Neural cell (in vitro differentiated cells): ENCODE results near the gene OLFML2B. TPM values are rescaled to one million over a fixed set of nuclear protein-coding genes. Genes with fewer than 3 reads are reported as not detected.

ENCODE experiments used
- H2AFZ ChIP-seq: fragments of 200-600, 300-800 bp; sonication (generic), shearing (Covaris generic); 2 replicates; pipeline ENCODE4 v1.6.0; 2014; ENCODE audit warnings: low read depth, mild to moderate bottlenecking, antibody characterized with exemption, low read length, moderate library complexity
- H3F3A ChIP-seq: fragments of 200-600 bp; shearing (Covaris generic); 2 replicates; pipeline ENCODE4 v1.6.1; 2016; ENCODE audit warnings: mild to moderate bottlenecking, moderate library complexity, mixed read lengths, antibody characterized with exemption, low read length; ENCODE audit not compliant: insufficient read depth, poor library complexity, severe bottlenecking
- H3K27ac ChIP-seq: fragments of 200-600, 300-800 bp; sonication (generic), shearing (Covaris generic); 2 replicates; pipeline ENCODE4 v1.5.1; 2014; ENCODE audit warnings: mild to moderate bottlenecking, low read length, moderate library complexity
- H3K27me3 ChIP-seq: fragments of 300-800, 200-600 bp; sonication (generic), shearing (Covaris generic); 2 replicates; pipeline ENCODE4 v1.6.0; 2014; ENCODE audit warnings: mild to moderate bottlenecking, low read depth, low read length, moderate library complexity; ENCODE audit not compliant: insufficient read depth
- H3K36me3 ChIP-seq: fragments of 300-800, 200-600 bp; sonication (generic), shearing (Covaris generic); 2 replicates; pipeline ENCODE4 v1.5.1; 2014; ENCODE audit warnings: mild to moderate bottlenecking, antibody characterized with exemption, low read length, moderate library complexity; ENCODE audit not compliant: insufficient read depth
- H3K4me2 ChIP-seq: fragments of 300-800, 200-600 bp; sonication (generic), shearing (Covaris generic); 2 replicates; pipeline ENCODE4 v1.6.0; 2014; ENCODE audit warnings: mild to moderate bottlenecking, low read length
- H3K4me3 ChIP-seq: fragments of 300-800, 200-600 bp; sonication (generic), shearing (Covaris generic); 2 replicates; pipeline ENCODE4 v1.5.1; 2014; ENCODE audit warnings: mild to moderate bottlenecking, low read length, moderate library complexity
- H3K79me2 ChIP-seq: fragments of 200-600 bp; shearing (Covaris generic); replicated peaks from 2 replicates; pipeline ENCODE4 v1.6.0; 2014; ENCODE audit warnings: mild to moderate bottlenecking, low read length, moderate library complexity; ENCODE audit not compliant: insufficient read depth
- H3K9ac ChIP-seq: fragments of 300-800, 200-600 bp; sonication (generic), shearing (Covaris generic); 2 replicates; pipeline ENCODE4 v1.6.1; 2016; ENCODE audit warnings: mild to moderate bottlenecking, low read length, mixed read lengths
- H3K9me2 ChIP-seq: fragments of 200-600 bp; shearing (Covaris generic); 2 replicates; pipeline ENCODE4 v1.6.1; 2016; ENCODE audit warnings: mild to moderate bottlenecking, low read length, mixed read lengths; ENCODE audit not compliant: insufficient read depth
- H3K9me3 ChIP-seq: fragments of 200-600, 300-800 bp; sonication (generic), shearing (Covaris generic); 2 replicates; pipeline ENCODE4 v1.6.1; 2016; ENCODE audit warnings: mild to moderate bottlenecking, mixed run types, low read length, moderate library complexity, mixed read lengths
- H4K20me1 ChIP-seq: fragments of 200-600 bp; shearing (Covaris generic); 2 replicates; pipeline ENCODE4 v1.6.1; 2016; ENCODE audit warnings: mild to moderate bottlenecking, mixed run types; ENCODE audit not compliant: insufficient read depth
- CTCF ChIP-seq: fragments of 450-650 bp; IDR thresholded peaks from 2 replicates; pipeline ENCODE4 v1.5.1; 2014; ENCODE audit warnings: antibody characterized with exemption, mild to moderate bottlenecking, moderate library complexity; ENCODE audit not compliant: poor library complexity, severe bottlenecking
- EP300 ChIP-seq: fragments of 450-650 bp; conservative IDR thresholded peaks from 2 replicates; pipeline ENCODE4 v1.6.1; 2014; ENCODE audit warnings: antibody characterized with exemption, mild to moderate bottlenecking, moderate library complexity; ENCODE audit not compliant: poor library complexity, severe bottlenecking
- EZH2 ChIP-seq: fragments of 200-600, 300-800 bp; shearing (Covaris generic), sonication (generic); IDR thresholded peaks from 2 replicates; pipeline ENCODE4 v1.6.1; 2014; ENCODE audit warnings: antibody characterized with exemption, low read length, borderline replicate concordance, mild to moderate bottlenecking; ENCODE audit not compliant: insufficient read depth, poor library complexity, severe bottlenecking
- MXI1 ChIP-seq: fragments of 450-650 bp; conservative IDR thresholded peaks from 2 replicates; pipeline ENCODE4 v1.6.1; 2014; ENCODE audit warnings: antibody characterized with exemption, mild to moderate bottlenecking; ENCODE audit not compliant: poor library complexity, severe bottlenecking
- POLR2AphosphoS5 ChIP-seq: IDR thresholded peaks from 2 replicates; pipeline ENCODE4 v1.6.1; 2012
- RAD21 ChIP-seq: fragments of 450-650 bp; conservative IDR thresholded peaks from 2 replicates; pipeline ENCODE4 v1.6.1; 2014; ENCODE audit warnings: antibody characterized with exemption, mild to moderate bottlenecking, moderate library complexity
- REST ChIP-seq: IDR thresholded peaks from 2 replicates; pipeline ENCODE4 v1.6.1; 2012; ENCODE audit warnings: borderline replicate concordance
- SMC3 ChIP-seq: fragments of 450-650 bp; conservative IDR thresholded peaks from 2 replicates; pipeline ENCODE4 v1.6.1; 2014; ENCODE audit warnings: antibody characterized with exemption, mild to moderate bottlenecking, moderate library complexity; ENCODE audit not compliant: poor library complexity
- TAF1 ChIP-seq: IDR thresholded peaks from 2 replicates; pipeline ENCODE4 v1.6.1; 2012; ENCODE audit warnings: low read depth
- polyA plus RNA-seq: library from polyadenylated mRNA; depleted of rRNA; stranded (reverse); fragments of >200 nt; gene quantifications from 2 replicates; pipeline ENCODE4 v1.2.3, GENCODE V29; 2014

OLFML2B gene
- polyA plus RNA-seq, 1 donor from 2014 or later, result 0.78 TPM

GRCh38 chr1:161950377-161950776, 73.3 kb downstream of the OLFML2B start:
- H3K79me2 ChIP-seq, result no peaks in the 10 kb centered on the region

GRCh38 chr1:161949548-161949947, 74.1 kb downstream of the OLFML2B start:
- H3K36me3 ChIP-seq, result no peaks in the 10 kb centered on the region
- no peaks in the 10 kb centered on the region for H4K20me1 ChIP-seq
- no peaks in the 10 kb centered on the region for H3F3A ChIP-seq
- H3K27me3 ChIP-seq, result no peaks in the 10 kb centered on the region
- H3K4me3 ChIP-seq, result no peak overlapping the region
- no peak overlapping the region for H3K9ac ChIP-seq
- no peaks in the 10 kb centered on the region for H3K9me2 ChIP-seq
- no peaks in the 10 kb centered on the region for H3K79me2 ChIP-seq
- no peaks in the 10 kb centered on the region for H3K9me3 ChIP-seq
- no peak overlapping the region for H2AFZ ChIP-seq
- no peak overlapping the region for H3K4me2 ChIP-seq
- TF ChIP-seq TAF1 (no peak), EP300 (no peak), SMC3 (no peak), POLR2AphosphoS5 (no peak)
- H3K27ac ChIP-seq, result no peak overlapping the region

More at GRCh38 chr1:161950377-161950776, 73.3 kb downstream of the OLFML2B start:
- Histone ChIP-seq H3K9me3 (no peaks in the 10 kb centered on the region), H2AFZ (no peak overlapping the region), H3K27ac (no peak overlapping the region), H3K4me2 (no peak overlapping the region), H3K9me2 (no peaks in the 10 kb centered on the region), H3K36me3 (no peaks in the 10 kb centered on the region), H4K20me1 (no peaks in the 10 kb centered on the region), H3F3A (no peaks in the 10 kb centered on the region), H3K4me3 (no peak overlapping the region), H3K9ac (no peak overlapping the region), H3K27me3 (no peaks in the 10 kb centered on the region)
- no peak for TF ChIP-seq POLR2AphosphoS5
- no peak for TF ChIP-seq REST

GRCh38 chr1:161948435-161948834, 75.2 kb downstream of the OLFML2B start:
- no peaks in the 10 kb centered on the region for H3K36me3 ChIP-seq
- no peaks in the 10 kb centered on the region for H3K9me3 ChIP-seq
- no peaks in the 10 kb centered on the region for H3K79me2 ChIP-seq
- H3K9me2 ChIP-seq, result no peaks in the 10 kb centered on the region
- no peak overlapping the region for H3K4me2 ChIP-seq
- H2AFZ ChIP-seq, result no peak overlapping the region
- no peaks in the 10 kb centered on the region for H3K27me3 ChIP-seq
- no peak overlapping the region for H3K9ac ChIP-seq
- no peak overlapping the region for H3K4me3 ChIP-seq
- no peak overlapping the region for H3K27ac ChIP-seq
- H4K20me1 ChIP-seq, result no peaks in the 10 kb centered on the region
- no peak for TF ChIP-seq POLR2AphosphoS5
- TF ChIP-seq MXI1, result no peak
- TF ChIP-seq TAF1, result no peak
- no peak for TF ChIP-seq EZH2
- no peak for TF ChIP-seq SMC3
- TF ChIP-seq RAD21, result no peak
- TF ChIP-seq REST, result no peak
- TF ChIP-seq EP300, result no peak
- TF ChIP-seq CTCF, result no peak
- H3F3A ChIP-seq, result no peaks in the 10 kb centered on the region
